Cardiac fibroblast (primary cell): ENCODE measurements around the gene LHX4.

ENCODE experiments used
- DNase-seq, 2 donors: peaks; one replicate each; pipeline versions ENCODE4 v3.0.0 to v3.0.0-alpha.2; 2010; ENCODE audit warnings: low read depth in 2 of 2
- H3K4me3 ChIP-seq, 2 donors: replicated peaks in 1 of 2; 1 replicate in 1 of 2; 2 replicates in 1 of 2; pipeline ENCODE4 v1.5.1; 2011; ENCODE audit warnings: low read depth in 2 of 2, low read length in 2 of 2, mild to moderate bottlenecking in 2 of 2, moderate library complexity in 1 of 2
- TF ChIP-seq, protein P1 (sequence below): IDR thresholded peaks from one replicate; pipeline ENCODE4 v1.5.1; 2011; ENCODE audit warnings: low read depth, mild to moderate bottlenecking, low read length, inconsistent platforms

Gene LHX4

DNA sequence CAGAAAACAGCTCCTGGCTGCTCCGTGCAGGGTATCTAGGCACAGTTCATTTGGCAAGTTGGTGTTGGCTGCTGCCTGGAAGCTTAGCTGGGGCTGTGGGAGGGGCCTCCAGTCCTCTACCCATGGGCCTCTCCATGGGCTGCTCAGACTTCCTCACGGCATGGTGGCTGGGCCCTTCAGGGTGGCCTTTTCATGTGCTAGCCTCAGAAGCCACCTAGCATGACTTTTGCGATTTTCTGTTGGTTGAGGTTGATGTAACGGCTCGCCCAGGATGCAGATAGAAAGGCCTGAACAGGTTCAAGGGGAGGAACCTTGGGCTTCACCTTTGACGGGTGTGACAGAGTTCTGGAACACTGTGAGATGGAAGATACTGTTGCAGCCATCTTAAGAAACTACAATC, 25.8 kb upstream of the LHX4 start:
- no peak for DNase-seq
- TF ChIP-seq, protein P1, sequence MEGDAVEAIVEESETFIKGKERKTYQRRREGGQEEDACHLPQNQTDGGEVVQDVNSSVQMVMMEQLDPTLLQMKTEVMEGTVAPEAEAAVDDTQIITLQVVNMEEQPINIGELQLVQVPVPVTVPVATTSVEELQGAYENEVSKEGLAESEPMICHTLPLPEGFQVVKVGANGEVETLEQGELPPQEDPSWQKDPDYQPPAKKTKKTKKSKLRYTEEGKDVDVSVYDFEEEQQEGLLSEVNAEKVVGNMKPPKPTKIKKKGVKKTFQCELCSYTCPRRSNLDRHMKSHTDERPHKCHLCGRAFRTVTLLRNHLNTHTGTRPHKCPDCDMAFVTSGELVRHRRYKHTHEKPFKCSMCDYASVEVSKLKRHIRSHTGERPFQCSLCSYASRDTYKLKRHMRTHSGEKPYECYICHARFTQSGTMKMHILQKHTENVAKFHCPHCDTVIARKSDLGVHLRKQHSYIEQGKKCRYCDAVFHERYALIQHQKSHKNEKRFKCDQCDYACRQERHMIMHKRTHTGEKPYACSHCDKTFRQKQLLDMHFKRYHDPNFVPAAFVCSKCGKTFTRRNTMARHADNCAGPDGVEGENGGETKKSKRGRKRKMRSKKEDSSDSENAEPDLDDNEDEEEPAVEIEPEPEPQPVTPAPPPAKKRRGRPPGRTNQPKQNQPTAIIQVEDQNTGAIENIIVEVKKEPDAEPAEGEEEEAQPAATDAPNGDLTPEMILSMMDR: no peak
- no peak overlapping the region for H3K4me3 ChIP-seq

GRCh38 chr1:180206581-180206980, 23.5 kb upstream of the LHX4 start:
- H3K4me3 ChIP-seq: no peak overlapping the region
- TF ChIP-seq, protein P1: no peak
- DNase-seq: no peak

GRCh38 chr1:180208264-180208663, 21.8 kb upstream of the LHX4 start:
- TF ChIP-seq, protein P1: no peak
- DNase-seq: no peak

GRCh38 chr1:180210008-180210620, 19.9 kb upstream of the LHX4 start:
- no peak for DNase-seq
- H3K4me3 ChIP-seq: no peak overlapping the region
- TF ChIP-seq, protein P1: no peak

More at GRCh38 chr1:180208264-180208663, 21.8 kb upstream of the LHX4 start:
- no peak overlapping the region for H3K4me3 ChIP-seq

DNA sequence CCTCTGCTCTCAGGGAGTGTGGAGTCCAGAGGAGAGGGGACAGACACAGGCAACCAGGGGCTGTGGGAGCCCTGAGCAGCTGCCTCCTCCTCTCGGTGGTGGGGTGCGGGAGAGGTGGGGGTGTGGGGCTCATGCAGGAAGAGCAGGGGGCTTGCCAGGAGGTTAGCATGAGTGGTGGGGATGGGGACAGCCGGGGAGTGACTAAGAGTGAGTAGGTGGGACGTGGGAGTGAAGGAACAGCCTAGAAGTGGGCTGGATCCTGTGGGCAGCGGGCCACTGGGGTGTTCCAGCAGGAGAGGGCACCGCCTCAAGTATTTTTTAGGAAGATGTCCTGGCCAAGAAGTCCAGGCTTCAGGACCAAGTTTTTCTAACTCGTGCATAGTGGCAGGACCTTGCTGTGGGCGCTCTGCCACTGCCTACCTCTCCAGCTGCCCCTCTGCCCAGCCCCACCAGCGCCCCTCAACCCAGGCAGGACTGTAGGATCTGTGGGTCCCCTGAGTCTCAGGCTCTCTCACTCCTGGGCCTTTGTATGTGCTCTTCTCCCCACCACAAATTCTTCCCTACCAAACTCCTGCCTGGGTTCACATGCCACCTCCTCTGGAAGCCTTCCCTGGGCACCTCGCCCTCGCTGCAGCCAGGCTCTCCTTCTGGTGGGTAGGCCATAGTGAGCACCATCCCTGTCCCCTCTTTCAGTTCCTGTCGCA, 18.8 kb upstream of the LHX4 start:
- no peak for DNase-seq
- TF ChIP-seq, protein P1: no peak
- no peak overlapping the region for H3K4me3 ChIP-seq

GRCh38 chr1:180211860-180212229, 18.2 kb upstream of the LHX4 start:
- TF ChIP-seq, protein P1: no peak
- DNase-seq: no peak
- H3K4me3 ChIP-seq: no peak overlapping the region
